ENCODE data around the gene LKAAEAR1.

The LKAAEAR1 gene

GRCh38 chr20:64048402-64049044 lies 35.7 kb downstream of the LKAAEAR1 start:
- peaks cover 12% of the 10 kb centered on the region for H4K20me1 ChIP-seq
- H3K4me3 ChIP-seq = peak overlapping the region; percentile 41; the same call in 1 of the 2 replicates
- no peaks in the 10 kb centered on the region for H3K9me3 ChIP-seq
- peak overlapping the region; percentile 39 for H3K4me2 ChIP-seq
- peaks cover 55% of the 10 kb centered on the region for H3K4me1 ChIP-seq
- H3K27me3 ChIP-seq = peaks cover 98% of the 10 kb centered on the region
- no peak for TF ChIP-seq Cebpa-rat (IDR thresholded peaks at IDR 0.05)
- no peaks in the 10 kb centered on the region for H3K36me3 ChIP-seq
- no peak overlapping the region for H3K9ac ChIP-seq
- H3K27ac ChIP-seq = no peak overlapping the region

GRCh38 chr20:64047968-64048401 lies 36.2 kb downstream of the LKAAEAR1 start:
- Histone ChIP-seq H3K36me3 (no peaks in the 10 kb centered on the region), H3K27ac (no peak overlapping the region), H3K4me3 (no peak overlapping the region), H4K20me1 (peaks cover 12% of the 10 kb centered on the region), H3K4me1 (peaks cover 54% of the 10 kb centered on the region), H3K4me2 (peak overlapping the region; percentile 39), H3K27me3 (peaks cover 99% of the 10 kb centered on the region), H3K9ac (no peak overlapping the region), H3K9me3 (no peaks in the 10 kb centered on the region)
- no peak for TF ChIP-seq Cebpa-rat (IDR thresholded peaks at IDR 0.05)

DNA sequence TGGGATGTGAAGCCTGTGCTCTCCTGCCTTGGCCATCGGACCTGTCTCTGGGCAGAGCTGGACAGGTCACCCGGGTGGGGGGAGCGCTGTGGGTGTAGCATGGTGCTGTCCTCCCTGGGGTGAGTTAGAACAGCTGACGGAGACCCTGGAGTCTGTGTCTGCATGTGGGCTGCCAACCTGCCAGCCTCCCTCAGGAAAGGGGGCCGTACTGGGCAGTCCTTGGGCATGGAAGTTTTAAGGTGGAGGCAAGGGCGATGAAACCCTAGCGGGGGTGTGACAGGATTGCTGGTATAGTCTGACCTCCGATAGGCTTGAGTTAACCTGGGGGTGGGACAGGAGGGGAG lies 37.2 kb downstream of the LKAAEAR1 start:
- H3K9me3 ChIP-seq = no peaks in the 10 kb centered on the region
- H3K4me1 ChIP-seq = peaks cover 51% of the 10 kb centered on the region
- no peak overlapping the region for H3K4me2 ChIP-seq
- H3K27ac ChIP-seq = no peak overlapping the region
- no peaks in the 10 kb centered on the region for H3K36me3 ChIP-seq
- TF ChIP-seq Cebpa-rat (IDR thresholded peaks at IDR 0.05) = no peak
- H4K20me1 ChIP-seq = peaks cover 12% of the 10 kb centered on the region
- H3K4me3 ChIP-seq = no peak overlapping the region
- no peak overlapping the region for H3K9ac ChIP-seq
- peaks cover 95% of the 10 kb centered on the region for H3K27me3 ChIP-seq

DNA sequence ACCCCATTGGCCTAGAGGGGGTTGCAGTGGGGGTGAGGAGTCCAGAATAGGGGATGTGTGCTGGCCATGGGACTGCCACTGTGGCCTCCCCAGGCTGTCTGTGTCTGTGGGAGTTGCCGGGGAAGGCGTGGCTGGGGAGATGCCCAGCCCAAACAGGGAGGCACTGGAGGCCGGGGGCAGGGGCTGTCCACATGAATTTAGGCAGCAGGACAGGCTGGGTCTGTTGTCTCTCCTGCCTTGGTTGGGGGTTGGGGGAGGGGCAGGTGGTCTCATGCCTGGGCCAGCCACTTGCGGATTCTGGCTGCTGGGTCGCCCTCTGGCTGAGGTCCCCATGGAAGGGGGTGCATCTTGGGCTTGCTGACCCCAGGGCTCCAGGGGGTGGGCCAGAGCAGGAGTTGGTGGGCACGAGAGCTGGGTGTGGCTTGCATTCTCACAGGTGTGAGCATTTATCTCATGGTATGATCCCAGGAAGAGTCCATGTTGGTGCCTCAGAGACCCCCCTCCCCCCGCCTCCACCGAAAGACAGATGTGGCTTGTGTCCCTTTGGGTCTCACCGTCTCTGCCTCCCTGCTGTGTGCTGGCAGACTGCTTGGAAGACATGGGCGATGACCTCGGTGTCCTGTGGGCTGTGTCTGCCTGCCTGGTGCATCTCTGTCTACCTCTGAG lies 38.7 kb downstream of the LKAAEAR1 start:
- H3K9me3 ChIP-seq = no peaks in the 10 kb centered on the region
- no peak overlapping the region for H3K4me3 ChIP-seq
- H3K4me1 ChIP-seq = peaks cover 51% of the 10 kb centered on the region
- no peak overlapping the region for H3K4me2 ChIP-seq
- H3K9ac ChIP-seq = no peak overlapping the region
- H4K20me1 ChIP-seq = peaks cover 12% of the 10 kb centered on the region
- peaks cover 95% of the 10 kb centered on the region for H3K27me3 ChIP-seq
- no peak for TF ChIP-seq Cebpa-rat (IDR thresholded peaks at IDR 0.05)
- H3K36me3 ChIP-seq = no peaks in the 10 kb centered on the region
- no peak overlapping the region for H3K27ac ChIP-seq

DNA sequence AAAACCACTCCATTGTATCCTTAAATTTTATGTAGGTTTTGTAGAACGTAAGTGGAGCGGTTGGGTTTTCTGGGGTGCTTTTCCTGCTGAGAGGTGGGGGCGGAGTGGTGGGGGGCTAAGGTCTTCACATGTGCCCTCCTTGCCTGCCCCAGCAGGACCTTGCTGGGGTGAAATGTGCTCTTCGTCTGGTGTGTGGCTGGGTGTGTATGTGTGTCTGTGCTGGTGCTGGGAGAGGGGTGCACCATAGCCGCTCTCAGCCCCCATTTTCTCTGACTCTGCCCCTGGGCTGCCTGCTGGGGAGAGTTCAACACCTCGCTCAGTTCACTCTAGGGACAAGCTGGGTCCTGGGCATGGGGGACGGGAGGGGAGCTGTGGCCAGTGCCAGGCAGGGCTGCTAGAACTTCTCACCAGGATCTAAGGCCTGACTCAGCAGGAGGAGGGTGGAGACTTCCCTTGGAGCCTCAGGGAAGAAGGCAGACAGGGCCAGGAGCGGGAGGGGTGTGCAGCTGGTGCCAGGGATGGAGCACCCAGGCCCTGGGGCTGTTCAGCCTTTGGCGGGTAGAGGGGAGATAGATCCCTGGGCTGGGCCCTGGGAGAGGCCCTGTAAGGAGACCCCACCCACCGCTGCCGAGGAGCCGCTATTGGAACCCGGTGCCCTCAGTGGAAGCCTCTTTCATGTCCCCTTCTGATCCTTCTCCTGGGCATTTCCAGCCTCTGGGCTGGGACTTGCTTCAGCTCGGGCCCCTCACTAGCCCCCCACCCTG lies 39.5 kb downstream of the LKAAEAR1 start:
- Histone ChIP-seq H3K27me3 (peaks cover 95% of the 10 kb centered on the region), H3K4me3 (no peak overlapping the region), H3K4me1 (peaks cover 51% of the 10 kb centered on the region), H3K36me3 (no peaks in the 10 kb centered on the region), H3K9ac (no peak overlapping the region), H3K9me3 (no peaks in the 10 kb centered on the region), H4K20me1 (peaks cover 12% of the 10 kb centered on the region), H3K27ac (no peak overlapping the region), H3K4me2 (no peak overlapping the region)
- TF ChIP-seq Cebpa-rat (IDR thresholded peaks at IDR 0.05) = no peak

- no peak for TF ChIP-seq Cebpa-rat (IDR thresholded peaks at IDR 0.05)
- Histone ChIP-seq H3K27me3 (peaks cover 91% of the 10 kb centered on the region), H4K20me1 (peaks cover 12% of the 10 kb centered on the region), H3K4me1 (peaks cover 60% of the 10 kb centered on the region), H3K9me3 (no peaks in the 10 kb centered on the region), H3K4me3 (no peak overlapping the region), H3K4me2 (no peak overlapping the region), H3K9ac (no peak overlapping the region), H3K27ac (no peak overlapping the region), H3K36me3 (no peaks in the 10 kb centered on the region)
Observed at GRCh38 chr20:64043768-64044167, 40.4 kb downstream of the LKAAEAR1 start.

GRCh38 chr20:64042054-64042781 lies 42.0 kb downstream of the LKAAEAR1 start:
- peaks cover 88% of the 10 kb centered on the region for H3K27me3 ChIP-seq
- peak overlapping the region; percentile 65 for H3K4me3 ChIP-seq
- H3K9me3 ChIP-seq = no peaks in the 10 kb centered on the region
- H3K27ac ChIP-seq = peak overlapping the region; percentile 81
- no peaks in the 10 kb centered on the region for H3K36me3 ChIP-seq
- peak overlapping the region; percentile 99 for H3K4me2 ChIP-seq
- peak overlapping the region; percentile 73 for H3K9ac ChIP-seq
- no peak for TF ChIP-seq Cebpa-rat (IDR thresholded peaks at IDR 0.05)
- peaks cover 4% of the 10 kb centered on the region; the same call in 1 of the 2 replicates for H4K20me1 ChIP-seq
- H3K4me1 ChIP-seq = peaks cover 64% of the 10 kb centered on the region

GRCh38 chr20:64041781-64042053 lies 42.5 kb downstream of the LKAAEAR1 start:
- H3K36me3 ChIP-seq = no peaks in the 10 kb centered on the region
- peak overlapping the region; percentile 81 for H3K27ac ChIP-seq
- peaks cover 9% of the 10 kb centered on the region; the same call in 1 of the 2 replicates for H4K20me1 ChIP-seq
- H3K4me2 ChIP-seq = peak overlapping the region; percentile 99
- H3K4me1 ChIP-seq = peaks cover 69% of the 10 kb centered on the region
- H3K4me3 ChIP-seq = peak overlapping the region; percentile 65
- peak overlapping the region; percentile 73 for H3K9ac ChIP-seq
- H3K27me3 ChIP-seq = peaks cover 88% of the 10 kb centered on the region
- no peak for TF ChIP-seq Cebpa-rat (IDR thresholded peaks at IDR 0.05)
- no peaks in the 10 kb centered on the region for H3K9me3 ChIP-seq

DNA sequence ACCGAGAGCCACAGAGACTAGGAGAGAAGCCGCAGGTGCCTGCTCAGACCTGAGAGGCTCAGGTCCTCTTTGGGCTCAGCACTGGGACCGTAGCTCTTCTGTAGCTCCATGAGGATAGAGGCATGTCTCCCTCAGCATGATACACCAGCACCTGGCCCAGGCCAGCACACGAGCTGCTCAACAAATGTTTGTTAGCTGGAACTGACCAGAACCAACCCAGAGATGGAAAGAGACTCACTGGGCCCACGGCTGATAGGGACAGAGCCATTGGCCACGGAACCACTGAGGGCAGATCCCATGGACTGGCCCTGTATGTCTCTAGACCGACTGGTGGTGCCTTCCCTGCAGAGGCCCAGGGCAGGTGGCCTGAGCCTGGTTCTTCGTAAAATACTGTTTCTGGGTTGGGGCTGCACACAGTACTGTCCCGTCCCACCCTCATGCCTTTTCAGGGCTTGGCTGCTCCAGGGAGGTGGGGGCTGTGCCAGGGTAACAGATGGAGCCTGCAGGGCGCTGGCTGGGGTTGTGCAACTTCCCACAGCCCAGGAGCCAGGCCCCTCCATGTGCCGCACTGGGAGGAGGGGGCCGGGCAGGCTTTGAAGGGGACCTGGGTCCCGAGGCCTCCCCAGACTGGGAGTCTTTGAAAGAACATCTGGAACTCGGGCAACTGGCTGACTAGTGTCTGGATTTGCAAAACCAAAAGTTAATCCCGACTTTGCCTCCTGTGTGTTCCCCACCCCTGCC lies 43.0 kb downstream of the LKAAEAR1 start:
- Histone ChIP-seq H3K9ac (no peak overlapping the region; the same call in 1 of the 2 replicates), H3K4me3 (peak overlapping the region; percentile 65; the same call in 1 of the 2 replicates), H3K27ac (peak overlapping the region; percentile 24; the same call in 1 of the 2 replicates), H3K9me3 (no peaks in the 10 kb centered on the region), H3K36me3 (no peaks in the 10 kb centered on the region), H3K4me2 (peak overlapping the region; percentile 99), H3K4me1 (peaks cover 74% of the 10 kb centered on the region), H3K27me3 (peaks cover 86% of the 10 kb centered on the region), H4K20me1 (peaks cover 14% of the 10 kb centered on the region; the same call in 1 of the 2 replicates)
- peak; percentile 85 for TF ChIP-seq Cebpa-rat (IDR thresholded peaks at IDR 0.05)
